IMR-90 (cell line): Measurements from ENCODE around the gene SLC26A2. TPM values are rescaled to one million over a fixed set of nuclear protein-coding genes. Genes with fewer than 3 reads are reported as not detected.

Source experiments
- ATAC-seq: fragments of 200-7000 bp; cut with Tn5 transposase; 2 replicates; pipeline ENCODE4 v1.9.1; 2020; ENCODE audit warnings: low read depth, mild to moderate bottlenecking, moderate library complexity
- BruUV-seq: library from RNA; stranded (reverse); fragments of 400-500 nt; replicated peaks from 2 replicates; lab custom pipeline; 2021; lab: Mats Ljungman, UMichigan
- CTCF ChIA-PET: fragments of 300-600 bp; formaldehyde crosslinking; extraction: SDS; loops from one replicate; lab custom pipeline; 2021; ENCODE audit warnings: antibody characterized with exemption; lab: Yijun Ruan, JAX
- POLR2A ChIA-PET: fragments of 300-600 bp; sonication (Branson Sonifier 250); formaldehyde crosslinking; loops from one replicate; lab custom pipeline; 2022; ENCODE audit warnings: antibody characterized with exemption; ENCODE audit not compliant: unreplicated experiment; lab: Charles Lee
- DNase-seq: peaks from one replicate; pipeline ENCODE4 v3.0.0; 2013
- H2AFZ ChIP-seq: replicated peaks from 2 replicates; pipeline ENCODE3; 2013; ENCODE audit warnings: low read length, mild to moderate bottlenecking; ENCODE audit not compliant: poor library complexity
- H2AK5ac ChIP-seq: 2 replicates; pipeline ENCODE4 v1.6.1; 2013; ENCODE audit warnings: low read depth, low read length, inconsistent platforms
- H2AK9ac ChIP-seq: replicated peaks from 2 replicates; pipeline ENCODE3; 2013; ENCODE audit warnings: mild to moderate bottlenecking, low read depth, low read length, moderate library complexity; ENCODE audit not compliant: poor library complexity
- H2BK120ac ChIP-seq: 2 replicates; pipeline ENCODE4 v1.6.1; 2013; ENCODE audit warnings: low read depth, low read length, inconsistent platforms
- H2BK15ac ChIP-seq: 3 replicates; pipeline ENCODE4 v1.6.1; 2013; ENCODE audit warnings: low read depth, low read length, inconsistent platforms
- H2BK20ac ChIP-seq: 2 replicates; pipeline ENCODE4 v1.6.1; 2013; ENCODE audit warnings: low read depth, mild to moderate bottlenecking, inconsistent platforms, low read length, moderate library complexity
- H2BK5ac ChIP-seq: 2 replicates; pipeline ENCODE4 v1.6.1; 2013; ENCODE audit warnings: mild to moderate bottlenecking, low read depth, low read length, inconsistent platforms; ENCODE audit not compliant: poor library complexity, severe bottlenecking
- H3K14ac ChIP-seq: replicated peaks from 2 replicates; pipeline ENCODE4 v1.6.1; 2013; ENCODE audit warnings: low read depth, low read length, inconsistent platforms
- H3K18ac ChIP-seq: 2 replicates; pipeline ENCODE4 v1.6.1; 2013; ENCODE audit warnings: low read depth, low read length, control low read depth
- H3K23ac ChIP-seq: 2 replicates; pipeline ENCODE4 v1.6.1; 2013; ENCODE audit warnings: low read depth, low read length, inconsistent platforms
- H3K27ac ChIP-seq: 2 replicates; pipeline ENCODE4 v1.5.1; 2013; ENCODE audit warnings: mild to moderate bottlenecking, control low read depth, low read length; ENCODE audit not compliant: insufficient read depth
- H3K27me3 ChIP-seq: 2 replicates; pipeline ENCODE4 v1.6.1; 2013; ENCODE audit warnings: low read length; ENCODE audit not compliant: control insufficient read depth, insufficient read depth
- H3K36me3 ChIP-seq: 2 replicates; pipeline ENCODE4 v1.6.1; 2013; ENCODE audit warnings: low read length, mixed read lengths; ENCODE audit not compliant: control insufficient read depth, insufficient read depth
- H3K4ac ChIP-seq: 2 replicates; pipeline ENCODE4 v1.6.1; 2013; ENCODE audit warnings: low read depth, low read length, inconsistent platforms
- H3K4me1 ChIP-seq: 2 replicates; pipeline ENCODE4 v1.6.1; 2013; ENCODE audit warnings: low read length, mixed read lengths; ENCODE audit not compliant: control insufficient read depth, insufficient read depth
- H3K4me2 ChIP-seq: 2 replicates; pipeline ENCODE4 v1.6.1; 2013; ENCODE audit warnings: low read depth, mild to moderate bottlenecking, control low read depth, low read length, moderate library complexity
- H3K4me3 ChIP-seq: 2 replicates; pipeline ENCODE4 v1.5.1; 2013; ENCODE audit warnings: low read depth, mild to moderate bottlenecking, control low read depth, low read length, moderate library complexity; ENCODE audit not compliant: insufficient read depth
- H3K56ac ChIP-seq: 2 replicates; pipeline ENCODE4 v1.6.1; 2013; ENCODE audit warnings: low read length, inconsistent platforms; ENCODE audit not compliant: insufficient read depth; ENCODE audit errors: extremely low read depth
- H3K79me1 ChIP-seq, 2 experiments: 2 replicates each; pipeline ENCODE4 v1.6.1; 2013; ENCODE audit warnings: low read length in 2 of 2, inconsistent platforms in 1 of 2, low read depth in 1 of 2
- H3K9ac ChIP-seq: 2 replicates; pipeline ENCODE4 v1.6.1; 2013; ENCODE audit warnings: low read depth, low read length, control low read depth
- H3K9me1 ChIP-seq: 2 replicates; pipeline ENCODE4 v1.6.1; 2013; ENCODE audit warnings: low read length, inconsistent platforms; ENCODE audit not compliant: insufficient read depth
- H3K9me3 ChIP-seq: 2 replicates; pipeline ENCODE4 v1.6.1; 2013; ENCODE audit warnings: low read length; ENCODE audit not compliant: control insufficient read depth, insufficient read depth
- H4K20me1 ChIP-seq: 2 replicates; pipeline ENCODE4 v1.6.1; 2013; ENCODE audit warnings: low read length, inconsistent platforms; ENCODE audit not compliant: insufficient read depth
- H4K5ac ChIP-seq: 2 replicates; pipeline ENCODE4 v1.6.1; 2013; ENCODE audit warnings: mild to moderate bottlenecking, low read depth, low read length, control low read depth
- H4K8ac ChIP-seq, 2 experiments: 2 replicates each; pipeline ENCODE4 v1.6.1; 2013; ENCODE audit warnings: low read depth in 2 of 2, low read length in 2 of 2, control low read depth in 1 of 2, inconsistent platforms in 1 of 2
- H4K91ac ChIP-seq: 2 replicates; pipeline ENCODE4 v1.6.1; 2013; ENCODE audit warnings: low read depth, low read length, inconsistent platforms; ENCODE audit not compliant: insufficient read depth
- MAFK ChIP-seq: IDR thresholded peaks from 2 replicates; pipeline ENCODE4 v1.6.1; 2012; ENCODE audit warnings: low read depth, low read length, improper control_type of control experiment
- dilution Hi-C: fragments of 300-500 bp; cut with HindIII; formaldehyde crosslinking; loops from one replicate; pipeline ENCODE4 v1.14.3; 2018; ENCODE audit warnings: low sequenced_read_pairs; ENCODE audit not compliant: unreplicated experiment
- in situ Hi-C: fragments of 300-500 bp; cut with MboI; formaldehyde crosslinking; loops from 3 replicates; pipeline ENCODE4 v1.14.3; 2019; ENCODE audit warnings: low sequenced_read_pairs, inconsistent platforms, mixed read lengths
- intact Hi-C: fragments of 100-400 bp; cut with micrococcal nuclease; formaldehyde crosslinking; loops from 2 replicates; pipeline ENCODE4 v1.10.0; 2022
- polyA plus RNA-seq, 3 experiments: library from polyadenylated mRNA; depleted of rRNA; stranded (reverse); fragments of >200 nt; gene quantifications; 2 replicates each; pipeline ENCODE4 v1.2.3, GENCODE V29; 2012; ENCODE audit warnings: low replicate concordance in 1 of 3
- total RNA-seq: library from RNA; depleted of rRNA; stranded (reverse); fragments of >200 nt; gene quantifications from 2 replicates; pipeline ENCODE4 v1.2.3, GENCODE V29; 2012
- TF ChIP-seq, protein P1 (sequence below): fragments of 150-350 bp; IDR thresholded peaks from 2 replicates; pipeline ENCODE4 v1.6.1; 2016; ENCODE audit warnings: low read depth, mild to moderate bottlenecking, low read length, moderate library complexity, borderline replicate concordance

Gene SLC26A2
- total and polyA plus RNA-seq, 2 of the 4 experiments (the other 2 are of a cell fraction), result 2.2 to 9.9 TPM

DNA sequence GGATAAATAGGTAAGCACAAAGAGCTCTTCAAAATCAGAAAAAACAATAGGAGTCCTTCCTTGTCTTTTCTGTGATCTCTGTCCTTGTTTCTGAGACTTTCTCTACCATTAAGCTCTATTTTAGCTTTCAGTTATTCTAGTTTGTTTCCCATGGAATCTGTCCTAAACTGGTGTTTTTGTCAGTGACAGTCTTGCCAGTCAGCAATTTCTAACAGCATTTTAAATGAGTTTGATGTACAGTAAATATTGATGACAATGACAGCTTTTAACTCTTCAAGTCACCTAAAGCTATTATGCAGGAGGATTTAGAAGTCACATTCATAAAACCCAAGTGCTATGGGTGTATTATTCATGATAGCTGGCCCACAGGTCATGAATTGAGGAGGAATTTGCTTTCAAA, 21.9 kb downstream of the SLC26A2 start:
- no peak overlapping the region for H2BK120ac ChIP-seq
- H3K9me3 ChIP-seq, result no peaks in the 10 kb centered on the region
- H2BK5ac ChIP-seq, result no peak overlapping the region
- H2AK9ac ChIP-seq, result no peak overlapping the region
- no peaks in the 10 kb centered on the region; the same call in 1 of the 2 replicates for H4K20me1 ChIP-seq
- no peak overlapping the region for H4K5ac ChIP-seq
- H3K4ac ChIP-seq, result no peak overlapping the region
- H3K14ac ChIP-seq, result no peak overlapping the region
- H3K79me1 ChIP-seq, result no peaks in the 10 kb centered on the region; a peak in 1 of 4 replicates
- H3K56ac ChIP-seq, result no peak overlapping the region
- no peak overlapping the region for H2AK5ac ChIP-seq
- H4K91ac ChIP-seq, result no peak overlapping the region
- no peak overlapping the region for H3K4me2 ChIP-seq
- H3K4me1 ChIP-seq, result no peaks in the 10 kb centered on the region
- no peak overlapping the region for H3K9ac ChIP-seq
- no peak overlapping the region for H4K8ac ChIP-seq
- DNase-seq (no peak), ATAC-seq (no peak)
- TF ChIP-seq, protein P1, sequence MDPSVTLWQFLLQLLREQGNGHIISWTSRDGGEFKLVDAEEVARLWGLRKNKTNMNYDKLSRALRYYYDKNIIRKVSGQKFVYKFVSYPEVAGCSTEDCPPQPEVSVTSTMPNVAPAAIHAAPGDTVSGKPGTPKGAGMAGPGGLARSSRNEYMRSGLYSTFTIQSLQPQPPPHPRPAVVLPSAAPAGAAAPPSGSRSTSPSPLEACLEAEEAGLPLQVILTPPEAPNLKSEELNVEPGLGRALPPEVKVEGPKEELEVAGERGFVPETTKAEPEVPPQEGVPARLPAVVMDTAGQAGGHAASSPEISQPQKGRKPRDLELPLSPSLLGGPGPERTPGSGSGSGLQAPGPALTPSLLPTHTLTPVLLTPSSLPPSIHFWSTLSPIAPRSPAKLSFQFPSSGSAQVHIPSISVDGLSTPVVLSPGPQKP, result no peak
- TF ChIP-seq MAFK, result peak; percentile 65
- BruUV-seq, result TSS peak; percentile 9
- dilution Hi-C loops (no loop called here), in situ Hi-C loops (no loop called here), intact Hi-C loops (loop anchor here (10.0 kb wide), 1 partner anchor 318 kb away; no protein-coding TSS in a partner anchor)
- peaks cover 6% of the 10 kb centered on the region for H3K36me3 ChIP-seq
- POLR2A ChIA-PET, result no interaction called here
- H2BK15ac ChIP-seq, result no peak overlapping the region
- H3K27me3 ChIP-seq, result no peaks in the 10 kb centered on the region
- no peak overlapping the region for H3K27ac ChIP-seq
- CTCF ChIA-PET, result interaction anchor here (0.9 to 2.3 kb wide), 3 partner anchors 7 to 148 kb away, joined by 3 to 9 read pairs (median 5); no protein-coding TSS in a partner anchor
- H3K18ac ChIP-seq, result no peak overlapping the region
- H3K9me1 ChIP-seq, result no peaks in the 10 kb centered on the region; the same call in 1 of the 2 replicates
- no peak overlapping the region for H2BK20ac ChIP-seq
- H3K4me3 ChIP-seq, result no peak overlapping the region
- no peak overlapping the region for H3K23ac ChIP-seq
- H2AFZ ChIP-seq, result no peak overlapping the region
